ENCODE results near the gene APCDD1. TPM values are rescaled to one million over a fixed set of nuclear protein-coding genes. Genes with fewer than 3 reads are reported as not detected.

Gene APCDD1
- total and polyA plus RNA-seq, 2 of the 13 experiments (the other 11 are each of a cell fraction or from before 2014, with no cell fraction given): 2.1 to 8.6 TPM

- TF ChIP-seq ZNF503 (CRISPR knock-in tag; IDR thresholded peaks at IDR 0.05) (peak; percentile 26; the same call in 1 of the 2 replicates), ZFP41 (CRISPR knock-in tag; IDR thresholded peaks at IDR 0.05; ENCODE audit: borderline replicate concordance) (no peak), ZBTB21 (CRISPR knock-in tag; IDR thresholded peaks at IDR 0.05) (no peak), DPF2 (CRISPR knock-in tag; IDR thresholded peaks at IDR 0.05; ENCODE audit: borderline replicate concordance, low read depth) (no peak), MLLT10 (CRISPR knock-in tag; IDR thresholded peaks at IDR 0.05) (no peak), ZNF264 (CRISPR knock-in tag; IDR thresholded peaks at IDR 0.05) (no peak), ZNF136 (CRISPR knock-in tag; IDR thresholded peaks at IDR 0.05; ENCODE audit: low read depth) (0 out of 2 replicates have a peak, but pooled peaks have one; percentile 56), ATF7-NPFF (CRISPR knock-in tag; IDR thresholded peaks at IDR 0.05; ENCODE audit: low read depth) (peak; percentile 69), ZNF34 (CRISPR knock-in tag; IDR thresholded peaks at IDR 0.05; ENCODE audit: borderline replicate concordance) (no peak), MLX (CRISPR knock-in tag; IDR thresholded peaks at IDR 0.05) (no peak), BORCS8-MEF2B (CRISPR knock-in tag; IDR thresholded peaks at IDR 0.05) (no peak; the same call in 1 of the 2 replicates), GATA4 (IDR thresholded peaks at IDR 0.05; ENCODE audit: borderline replicate concordance, low read depth) (no peak), AGO1 (IDR thresholded peaks at IDR 0.05; ENCODE audit: low read depth, low read length, poor library complexity, severe bottlenecking) (peak; percentile 46), EZH2 (conservative IDR thresholded peaks at IDR 0.05; ENCODE audit: low read depth, low read length) (no peak), NR2F2 (IDR thresholded peaks at IDR 0.05; ENCODE audit: borderline replicate concordance, low read depth) (peak; percentile 46; the same call in 1 of the 2 replicates), PPARG (CRISPR knock-in tag; conservative IDR thresholded peaks at IDR 0.05) (0 out of 2 replicates have a peak, but pooled peaks have one; percentile 17), ZNF574 (CRISPR knock-in tag; IDR thresholded peaks at IDR 0.05) (peak; percentile 85), ZBTB2 (CRISPR knock-in tag; IDR thresholded peaks at IDR 0.05; ENCODE audit: low read depth) (peak; percentile 84; the same call in 1 of the 2 replicates), MED8 (CRISPR knock-in tag; IDR thresholded peaks at IDR 0.05; ENCODE audit: insufficient replicate concordance) (no peak), GATAD2A (CRISPR knock-in tag; IDR thresholded peaks at IDR 0.05) (peak; percentile 58; the same call in 1 of the 2 replicates), ZNF101 (CRISPR knock-in tag; IDR thresholded peaks at IDR 0.05; ENCODE audit: borderline replicate concordance, low read depth) (0 out of 2 replicates have a peak, but pooled peaks have one; percentile 47), SP4 (CRISPR knock-in tag; IDR thresholded peaks at IDR 0.05) (0 out of 2 replicates have a peak, but pooled peaks have one; percentile 24), ZNF256 (CRISPR knock-in tag; conservative IDR thresholded peaks at IDR 0.05) (no peak)
Observed at GRCh38 chr18:10525697-10526560, 71.5 kb downstream of the APCDD1 start, which contains the start of gene NAPG (continued).

All from HepG2 (cell line).